ENCODE measurements around the gene CC2D2B. TPM values are rescaled to one million over a fixed set of nuclear protein-coding genes. Genes with fewer than 3 reads are reported as not detected.

Gene CC2D2B
- total and polyA plus RNA-seq, 4 donors = 0.05 to 0.59 (median 0.08) TPM

DNA sequence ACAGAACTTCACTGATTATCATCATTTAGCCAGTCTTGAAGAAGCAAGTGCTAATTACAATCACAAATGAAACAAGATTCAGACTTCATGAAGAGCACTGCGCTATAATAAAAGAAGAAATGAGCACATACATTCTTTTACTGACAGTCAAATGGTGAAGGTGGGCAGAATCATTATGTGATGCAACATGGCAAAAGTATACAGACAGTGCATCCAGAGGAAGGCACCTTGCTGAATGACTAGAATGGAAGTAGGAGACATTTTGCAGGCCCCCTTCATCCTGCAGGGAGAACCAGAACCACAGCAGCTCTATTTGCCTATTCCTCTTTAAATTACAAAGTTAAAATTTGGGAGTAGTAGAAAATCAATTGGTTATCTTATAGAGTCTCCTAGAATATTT is 31.0 kb upstream of the CC2D2B start:
- Histone ChIP-seq H3K9ac (ENCODE audit: low read depth in 1 of 2, low read length in 2 of 2) (no peak overlapping the region), H3K4me3 (ENCODE audit: low read depth in 1 of 3, low read length in 3 of 3) (no peak overlapping the region), H3K4me1 (ENCODE audit: control insufficient read depth in 4 of 4, insufficient read depth in 4 of 4, low read length in 3 of 4) (no peaks in the 10 kb centered on the region), H3K27ac (ENCODE audit: low read depth in 1 of 2, low read length in 2 of 2) (no peak overlapping the region), H3K36me3 (ENCODE audit: control insufficient read depth in 4 of 4, insufficient read depth in 3 of 4, low read depth in 1 of 4, low read length in 3 of 4) (peaks cover 0 to 6% (median 0%) of the 10 kb centered on the region in 4 donors), H3K9me3 (ENCODE audit: control insufficient read depth in 4 of 4, low read length in 3 of 4) (no peaks in the 10 kb centered on the region), H3K27me3 (ENCODE audit: control insufficient read depth in 4 of 4, insufficient read depth in 4 of 4, low read length in 3 of 4) (no peaks in the 10 kb centered on the region)
- WGBS = 99% methylated on average over 1 of the region's 1 CpG
- TF ChIP-seq EGR1 (IDR thresholded peaks at IDR 0.05; ENCODE audit: low read depth in 2 of 2) = no peak
- no peak for TF ChIP-seq FOXA2 (IDR thresholded peaks at IDR 0.05)
- no peak for TF ChIP-seq MAX (IDR thresholded peaks at IDR 0.05)
- TF ChIP-seq CTCF (IDR thresholded peaks at IDR 0.05; ENCODE audit: low read depth, low read length, missing input control) = no peak
- no peak for TF ChIP-seq FOXA1 (IDR thresholded peaks at IDR 0.05)
- no peak for DNase-seq (ENCODE audit: low spot score)

DNA sequence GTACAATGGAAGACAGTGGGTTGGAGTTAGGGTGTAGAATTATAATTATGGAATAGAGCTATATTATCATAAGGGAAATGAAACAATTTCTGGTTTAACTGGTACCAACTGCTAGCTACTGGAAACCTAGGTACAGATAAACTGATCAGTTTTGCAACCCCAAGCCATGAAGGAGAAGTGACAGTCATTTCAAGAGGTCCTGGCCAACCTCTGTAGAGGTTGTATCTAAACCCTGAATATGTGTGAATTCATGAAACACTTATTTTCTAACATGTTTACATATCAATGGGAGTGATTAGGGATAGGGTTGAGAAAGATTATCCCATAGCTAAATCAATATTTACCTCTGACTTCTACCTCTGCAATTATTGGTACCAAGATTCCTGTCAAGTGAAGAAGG is 29.9 kb upstream of the CC2D2B start:
- H3K27ac ChIP-seq (ENCODE audit: low read depth in 1 of 2, low read length in 2 of 2) = no peak overlapping the region
- DNase-seq (ENCODE audit: low spot score) = no peak
- no peak overlapping the region for H3K4me3 ChIP-seq (ENCODE audit: low read depth in 1 of 3, low read length in 3 of 3)
- TF ChIP-seq CTCF (IDR thresholded peaks at IDR 0.05; ENCODE audit: low read depth, low read length, missing input control) (no peak), RAD21 (IDR thresholded peaks at IDR 0.05) (no peak), MAX (IDR thresholded peaks at IDR 0.05) (no peak), FOXA2 (IDR thresholded peaks at IDR 0.05) (no peak), GABPA (IDR thresholded peaks at IDR 0.05 in 1 of 2, conservative IDR thresholded peaks at IDR 0.05 in 1 of 2) (no peak), SP1 (IDR thresholded peaks at IDR 0.05) (no peak), ZBTB33 (IDR thresholded peaks at IDR 0.05) (no peak)
- TF ChIP-seq, protein P1, sequence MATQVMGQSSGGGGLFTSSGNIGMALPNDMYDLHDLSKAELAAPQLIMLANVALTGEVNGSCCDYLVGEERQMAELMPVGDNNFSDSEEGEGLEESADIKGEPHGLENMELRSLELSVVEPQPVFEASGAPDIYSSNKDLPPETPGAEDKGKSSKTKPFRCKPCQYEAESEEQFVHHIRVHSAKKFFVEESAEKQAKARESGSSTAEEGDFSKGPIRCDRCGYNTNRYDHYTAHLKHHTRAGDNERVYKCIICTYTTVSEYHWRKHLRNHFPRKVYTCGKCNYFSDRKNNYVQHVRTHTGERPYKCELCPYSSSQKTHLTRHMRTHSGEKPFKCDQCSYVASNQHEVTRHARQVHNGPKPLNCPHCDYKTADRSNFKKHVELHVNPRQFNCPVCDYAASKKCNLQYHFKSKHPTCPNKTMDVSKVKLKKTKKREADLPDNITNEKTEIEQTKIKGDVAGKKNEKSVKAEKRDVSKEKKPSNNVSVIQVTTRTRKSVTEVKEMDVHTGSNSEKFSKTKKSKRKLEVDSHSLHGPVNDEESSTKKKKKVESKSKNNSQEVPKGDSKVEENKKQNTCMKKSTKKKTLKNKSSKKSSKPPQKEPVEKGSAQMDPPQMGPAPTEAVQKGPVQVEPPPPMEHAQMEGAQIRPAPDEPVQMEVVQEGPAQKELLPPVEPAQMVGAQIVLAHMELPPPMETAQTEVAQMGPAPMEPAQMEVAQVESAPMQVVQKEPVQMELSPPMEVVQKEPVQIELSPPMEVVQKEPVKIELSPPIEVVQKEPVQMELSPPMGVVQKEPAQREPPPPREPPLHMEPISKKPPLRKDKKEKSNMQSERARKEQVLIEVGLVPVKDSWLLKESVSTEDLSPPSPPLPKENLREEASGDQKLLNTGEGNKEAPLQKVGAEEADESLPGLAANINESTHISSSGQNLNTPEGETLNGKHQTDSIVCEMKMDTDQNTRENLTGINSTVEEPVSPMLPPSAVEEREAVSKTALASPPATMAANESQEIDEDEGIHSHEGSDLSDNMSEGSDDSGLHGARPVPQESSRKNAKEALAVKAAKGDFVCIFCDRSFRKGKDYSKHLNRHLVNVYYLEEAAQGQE (IDR thresholded peaks at IDR 0.05) = no peak
- H3K4me1 ChIP-seq (ENCODE audit: control insufficient read depth in 4 of 4, insufficient read depth in 4 of 4, low read length in 3 of 4) = no peaks in the 10 kb centered on the region
- H3K9me3 ChIP-seq (ENCODE audit: control insufficient read depth in 4 of 4, low read length in 3 of 4) = no peaks in the 10 kb centered on the region
- no peak overlapping the region for H3K9ac ChIP-seq (ENCODE audit: low read depth in 1 of 2, low read length in 2 of 2)
- no peaks in the 10 kb centered on the region for H3K27me3 ChIP-seq (ENCODE audit: control insufficient read depth in 4 of 4, insufficient read depth in 4 of 4, low read length in 3 of 4)
- peaks cover 0 to 3% (median 0%) of the 10 kb centered on the region in 4 donors for H3K36me3 ChIP-seq (ENCODE audit: control insufficient read depth in 4 of 4, insufficient read depth in 3 of 4, low read depth in 1 of 4, low read length in 3 of 4)
